K562 (cell line): ENCODE data around the gene RAD23B. TPM values are rescaled to one million over a fixed set of nuclear protein-coding genes. Genes with fewer than 3 reads are reported as not detected.

Source experiments
- BRD9 ChIP-seq: fragments of 450-650 bp; IDR thresholded peaks from 2 replicates; pipeline ENCODE4 v1.6.1; 2018; ENCODE audit warnings: low read depth; ENCODE audit not compliant: partially characterized antibody
- CBX1 ChIP-seq: sonication (generic); IDR thresholded peaks from 2 replicates; pipeline ENCODE4 v1.6.1; 2016; ENCODE audit warnings: antibody characterized with exemption, low read depth, mild to moderate bottlenecking
- E2F3 ChIP-seq: fragments of 250-450 bp; sonication (Bioruptor Pico); IDR thresholded peaks from 2 replicates; pipeline ENCODE4 v1.4.0; 2020; ENCODE audit warnings: mild to moderate bottlenecking
- ETS1 ChIP-seq: conservative IDR thresholded peaks from 2 replicates; pipeline ENCODE4 v1.6.1; 2011; ENCODE audit warnings: low read depth, mild to moderate bottlenecking, low read length; ENCODE audit not compliant: control insufficient read depth
- FOXK2 ChIP-seq, 2 experiments: fragments of 450-650 bp; IDR thresholded peaks in 1 of 2; conservative IDR thresholded peaks in 1 of 2; 2 replicates each; pipeline ENCODE4 v1.6.1; 2016; ENCODE audit warnings: low read depth in 2 of 2, mild to moderate bottlenecking in 1 of 2
- GATA2 ChIP-seq: sonication (generic); formaldehyde crosslinking; IDR thresholded peaks from 2 replicates; pipeline ENCODE4 v1.4.0; 2020; ENCODE audit warnings: mild to moderate bottlenecking, missing genetic modification reagents
- HCFC1 ChIP-seq: IDR thresholded peaks from 2 replicates; pipeline ENCODE4 v1.6.1; 2012; ENCODE audit warnings: low read depth, low read length, improper control_type of control experiment
- HNRNPUL1 ChIP-seq: fragments of 200-400 bp; formaldehyde crosslinking; IDR thresholded peaks from 2 replicates; pipeline ENCODE4 v1.6.1; 2017; ENCODE audit warnings: low read length
- NR0B1 ChIP-seq: fragments of 450-650 bp; IDR thresholded peaks from one replicate; pipeline ENCODE4 v1.6.1; 2018; ENCODE audit warnings: mild to moderate bottlenecking, moderate library complexity; ENCODE audit not compliant: partially characterized antibody
- PTRF ChIP-seq: fragments of 450-650 bp; IDR thresholded peaks from 2 replicates; pipeline ENCODE4 v1.6.1; 2016; ENCODE audit warnings: mild to moderate bottlenecking, missing genetic modification characterization, missing compliant biosample characterization
- TCF7L2 ChIP-seq: fragments of 150-350 bp; IDR thresholded peaks from 2 replicates; pipeline ENCODE4 v1.6.1; 2016; ENCODE audit warnings: low read depth, mild to moderate bottlenecking, low read length, moderate library complexity
- ZNF217 ChIP-seq: sonication (generic); formaldehyde crosslinking; IDR thresholded peaks from 2 replicates; pipeline ENCODE4 v1.8.0; 2022; ENCODE audit warnings: mild to moderate bottlenecking, missing genetic modification reagents
- ZNF24 ChIP-seq: fragments of 450-650 bp; IDR thresholded peaks from 2 replicates; pipeline ENCODE4 v1.6.1; 2016
- ZNF395 ChIP-seq: fragments of 200-800 bp; sonication (Bioruptor generic); IDR thresholded peaks from 2 replicates; pipeline ENCODE4 v1.6.1; 2017; ENCODE audit warnings: missing genetic modification characterization, missing compliant biosample characterization
- ZNF586 ChIP-seq: fragments of 450-650 bp; formaldehyde crosslinking; conservative IDR thresholded peaks from 2 replicates; pipeline ENCODE4 v1.4.0; 2020; ENCODE audit warnings: mild to moderate bottlenecking, moderate library complexity
- polyA plus RNA-seq, 8 experiments: library from polyadenylated mRNA; depleted of rRNA in 4 of 8; stranded (reverse) in 5 of 8; unstranded in 3 of 8; fragments of >200 nt; fragmentation: Nextera tagmentation in 2 of 8; fragmentation: Illumina TruSeq in 1 of 8; extraction: Ambion mirVana in 2 of 8; extraction: Trizol in 1 of 8; gene quantifications; 2 replicates each; pipeline versions ENCODE4 v1.2.1 to v1.2.3, GENCODE V29; 2011 to 2014; ENCODE audit warnings: inconsistent platforms in 1 of 8, missing spikeins in 1 of 8
- total RNA-seq, 7 experiments: library from RNA; depleted of rRNA in 6 of 7; stranded (reverse); fragments of >200 nt in 6 of 7; fragmentation: Illumina TruSeq in 2 of 7; extraction: Trizol in 2 of 7; gene quantifications; 2 replicates each; pipeline versions ENCODE4 v1.2.1 to v1.2.3, GENCODE V29; 2011 to 2021; ENCODE audit warnings: low replicate concordance in 1 of 7
- TF ChIP-seq, protein P1 (sequence below): sonication (generic); formaldehyde crosslinking; IDR thresholded peaks from 2 replicates; pipeline ENCODE4 v1.8.0; 2022; ENCODE audit warnings: mild to moderate bottlenecking, missing genetic modification reagents, borderline replicate concordance
- TF ChIP-seq, protein P2 (sequence below), 2 experiments: IDR thresholded peaks in 1 of 2; conservative IDR thresholded peaks in 1 of 2; 2 replicates each; pipeline ENCODE4 v1.6.1; 2016; ENCODE audit warnings: low read depth in 2 of 2, mild to moderate bottlenecking in 1 of 2, missing compliant biosample characterization in 1 of 2, missing genetic modification characterization in 1 of 2, moderate library complexity in 1 of 2

RAD23B gene
- total and polyA plus RNA-seq, 9 of the 15 experiments (the other 6 are each of a cell fraction or from before 2014, with no cell fraction given): 14.5 to 184 (median 114) TPM

DNA sequence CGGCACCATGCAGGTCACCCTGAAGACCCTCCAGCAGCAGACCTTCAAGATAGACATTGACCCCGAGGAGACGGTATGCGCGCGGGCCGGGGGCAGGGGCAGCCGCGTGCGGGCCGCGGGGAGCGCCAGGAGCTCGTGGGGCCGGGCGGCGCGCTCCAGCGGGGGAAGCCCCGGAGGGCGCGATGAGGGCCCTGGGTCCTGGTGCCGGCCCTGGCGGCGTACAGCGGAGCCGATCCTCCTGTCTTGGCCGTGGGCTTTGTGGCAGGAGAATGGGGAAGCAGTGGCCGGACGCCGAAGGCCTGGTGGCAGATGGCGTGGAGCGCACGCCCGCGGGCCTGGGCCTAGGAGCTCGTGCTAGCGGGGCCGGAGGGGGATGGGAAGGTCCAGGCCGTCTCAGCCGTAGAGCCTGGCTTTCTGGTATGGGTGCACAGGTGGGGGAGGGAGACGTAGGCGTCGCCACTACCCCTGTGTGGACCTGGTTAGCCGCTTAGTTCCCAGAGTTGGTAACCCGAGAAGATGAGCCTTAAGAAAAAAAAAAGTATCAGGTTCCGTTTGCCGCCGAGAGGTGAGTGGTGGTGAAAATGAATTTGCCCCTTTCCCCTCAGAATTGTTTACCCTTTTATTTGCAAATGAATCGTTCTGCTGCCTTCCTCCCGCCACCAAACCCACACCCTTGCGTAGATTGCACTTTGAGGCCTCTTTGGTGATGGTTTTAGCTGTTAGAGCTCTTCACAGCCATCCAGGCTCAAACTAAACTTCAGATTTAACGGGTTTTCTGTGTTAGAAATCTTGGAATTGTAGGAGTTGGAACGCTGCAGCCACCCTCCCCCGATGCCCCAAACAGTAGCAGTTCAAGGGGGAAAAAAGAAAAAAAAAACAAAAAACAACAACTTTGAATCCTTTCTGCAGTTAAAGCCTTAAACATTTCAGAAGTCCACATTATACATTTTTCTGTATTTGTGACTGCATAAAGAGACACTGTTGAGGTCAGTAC is 841 bp downstream of the RAD23B start (continued):
- TF ChIP-seq, protein P1, sequence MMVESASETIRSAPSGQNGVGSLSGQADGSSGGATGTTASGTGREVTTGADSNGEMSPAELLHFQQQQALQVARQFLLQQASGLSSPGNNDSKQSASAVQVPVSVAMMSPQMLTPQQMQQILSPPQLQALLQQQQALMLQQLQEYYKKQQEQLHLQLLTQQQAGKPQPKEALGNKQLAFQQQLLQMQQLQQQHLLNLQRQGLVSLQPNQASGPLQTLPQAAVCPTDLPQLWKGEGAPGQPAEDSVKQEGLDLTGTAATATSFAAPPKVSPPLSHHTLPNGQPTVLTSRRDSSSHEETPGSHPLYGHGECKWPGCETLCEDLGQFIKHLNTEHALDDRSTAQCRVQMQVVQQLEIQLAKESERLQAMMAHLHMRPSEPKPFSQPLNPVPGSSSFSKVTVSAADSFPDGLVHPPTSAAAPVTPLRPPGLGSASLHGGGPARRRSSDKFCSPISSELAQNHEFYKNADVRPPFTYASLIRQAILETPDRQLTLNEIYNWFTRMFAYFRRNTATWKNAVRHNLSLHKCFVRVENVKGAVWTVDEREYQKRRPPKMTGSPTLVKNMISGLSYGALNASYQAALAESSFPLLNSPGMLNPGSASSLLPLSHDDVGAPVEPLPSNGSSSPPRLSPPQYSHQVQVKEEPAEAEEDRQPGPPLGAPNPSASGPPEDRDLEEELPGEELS (CRISPR knock-in tag): peak; percentile 76; the same call in 1 of the 2 replicates
- TF ChIP-seq CBX1 (no peak), E2F3 (CRISPR knock-in tag) (no peak), ZNF217 (CRISPR knock-in tag) (no peak), PTRF (tag) (no peak), GATA2 (CRISPR knock-in tag) (no peak), BRD9 (peak; percentile 22), ZNF586 (no peak), ETS1 (no peak), FOXK2 (conservative IDR thresholded peaks at IDR 0.05 in 1 of 2, IDR thresholded peaks at IDR 0.05 in 1 of 2; ENCODE audit: low read depth in 2 of 2) (no peak), ZNF395 (no peak), TCF7L2 (no peak), ZNF24 (0 out of 2 replicates have a peak, but pooled peaks have one; percentile 2), HNRNPUL1 (no peak), NR0B1 (no peak), HCFC1 (no peak)
- TF ChIP-seq, protein P2, sequence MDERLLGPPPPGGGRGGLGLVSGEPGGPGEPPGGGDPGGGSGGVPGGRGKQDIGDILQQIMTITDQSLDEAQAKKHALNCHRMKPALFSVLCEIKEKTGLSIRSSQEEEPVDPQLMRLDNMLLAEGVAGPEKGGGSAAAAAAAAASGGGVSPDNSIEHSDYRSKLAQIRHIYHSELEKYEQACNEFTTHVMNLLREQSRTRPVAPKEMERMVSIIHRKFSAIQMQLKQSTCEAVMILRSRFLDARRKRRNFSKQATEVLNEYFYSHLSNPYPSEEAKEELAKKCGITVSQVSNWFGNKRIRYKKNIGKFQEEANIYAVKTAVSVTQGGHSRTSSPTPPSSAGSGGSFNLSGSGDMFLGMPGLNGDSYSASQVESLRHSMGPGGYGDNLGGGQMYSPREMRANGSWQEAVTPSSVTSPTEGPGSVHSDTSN (CRISPR knock-in tag; IDR thresholded peaks at IDR 0.05; ENCODE audit: low read depth): no peak
- TF ChIP-seq, protein P2 (tag; conservative IDR thresholded peaks at IDR 0.05; ENCODE audit: low read depth): no peak
